Measurements from ENCODE around the gene FETUB.

DNA sequence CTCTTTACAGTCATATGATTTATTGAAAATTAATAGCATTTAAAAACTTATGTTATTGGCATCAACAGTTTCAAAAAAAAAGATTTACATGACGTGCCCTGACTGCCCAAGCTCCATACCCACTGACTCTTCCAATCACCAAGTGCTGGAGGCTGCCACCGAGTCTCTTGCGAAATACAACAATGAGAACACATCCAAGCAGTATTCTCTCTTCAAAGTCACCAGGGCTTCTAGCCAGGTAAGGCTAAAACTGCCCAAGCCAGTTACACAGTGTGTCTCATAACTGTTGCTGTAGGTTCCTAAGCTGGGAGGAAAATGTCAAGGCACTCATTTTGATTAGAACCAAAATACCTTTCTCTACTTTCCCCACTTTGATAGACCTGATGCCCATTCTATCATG, 4.5 kb downstream of the FETUB start:
- TF ChIP-seq CTCF (IDR thresholded peaks at IDR 0.05) (no peak), POLR2A (IDR thresholded peaks at IDR 0.05) (no peak), POLR2AphosphoS5 (IDR thresholded peaks at IDR 0.05) (no peak)

All from sigmoid colon (tissue), 4 donors.